Transverse colon (tissue), 4 donors: ENCODE measurements around the gene IGSF21. TPM values are rescaled to one million over a fixed set of nuclear protein-coding genes. Genes with fewer than 3 reads are reported as not detected.

Experiments used
- DNase-seq: peaks from one replicate; pipeline ENCODE4 v3.0.0-alpha.2; 2019
- H3K27ac ChIP-seq, 4 donors: fragments of 200-600 bp; sonication (generic); 2 replicates each; pipeline ENCODE4 v1.5.1; 2016 to 2018; ENCODE audit warnings: inconsistent platforms in 4 of 4
- H3K27me3 ChIP-seq: fragments of 200-600 bp; sonication (generic); 2 replicates; pipeline ENCODE4 v1.5.1; 2017; ENCODE audit warnings: inconsistent platforms
- H3K36me3 ChIP-seq, 4 donors: fragments of 200-600 bp; sonication (generic); 2 replicates each; pipeline ENCODE4 v1.5.1; 2017 to 2019; ENCODE audit warnings: inconsistent platforms in 4 of 4
- H3K4me1 ChIP-seq, 4 donors: fragments of 200-600 bp; sonication (generic); 2 replicates each; pipeline ENCODE4 v1.5.1; 2017 to 2020; ENCODE audit warnings: inconsistent platforms in 4 of 4
- H3K4me3 ChIP-seq, 4 donors: fragments of 200-600 bp; sonication (generic); 1 replicate in 1 of 4; 2 replicates in 3 of 4; pipeline versions ENCODE4 v1.5.1 to v1.6.1; 2017 to 2019; ENCODE audit warnings: inconsistent platforms in 4 of 4
- H3K9me3 ChIP-seq, 2 donors: fragments of 200-600 bp; sonication (generic); 2 replicates each; pipeline ENCODE4 v1.5.1; 2017 to 2019; ENCODE audit warnings: inconsistent platforms in 2 of 2
- EP300 ChIP-seq: sonication (generic); formaldehyde crosslinking; IDR thresholded peaks from one replicate; pipeline ENCODE4 v1.6.1; 2017; ENCODE audit warnings: antibody characterized with exemption, low read depth
- POLR2A ChIP-seq: fragments of 450-650 bp; IDR thresholded peaks from one replicate; pipeline ENCODE4 v1.6.1; 2016; ENCODE audit warnings: antibody characterized with exemption, mild to moderate bottlenecking, moderate library complexity
- POLR2AphosphoS5 ChIP-seq, 3 donors: sonication (generic); formaldehyde crosslinking; IDR thresholded peaks; one replicate each; pipeline ENCODE4 v1.6.1; 2016; ENCODE audit warnings: antibody characterized with exemption in 3 of 3
- WGBS, 2 donors: methylation state at CpG; one replicate each; pipeline ENCODE4 v1.1.5; 2018; ENCODE audit warnings: low coverage in 1 of 2; 5-methylcytosine and 5-hydroxymethylcytosine counted together
- in situ Hi-C, 4 donors: fragments of 200-750 bp; cut with MboI; loops; one replicate each; pipeline versions ENCODE4 v1.15.0 to v1.15.1; 2017; ENCODE audit warnings: low sequenced_read_pairs in 3 of 4, low pct_ligation_motif_present in 1 of 4, low pct_unique_long_range_greater_than_20kb in 1 of 4
- intact Hi-C: fragments of 100-400 bp; cut with DNase I; formaldehyde crosslinking; loops from one replicate; pipeline ENCODE4 v1.15.1; 2023; ENCODE audit warnings: low total_unique reads
- total RNA-seq, 4 donors: library from RNA; depleted of rRNA; stranded (reverse); fragments of >200 nt; gene quantifications; one replicate each; pipeline ENCODE4 v1.1.0, GENCODE V29; 2016
- TF ChIP-seq, protein P1 (sequence below), 5 experiments: fragments of 200-600 bp in 3 of 5; fragments of 450-650 bp in 2 of 5; sonication (generic) in 3 of 5; IDR thresholded peaks; 1 replicate in 2 of 5; 2 replicates in 3 of 5; pipeline ENCODE4 v1.5.1; 2016 to 2017; ENCODE audit warnings: antibody characterized with exemption in 5 of 5, inconsistent platforms in 3 of 5, mild to moderate bottlenecking in 2 of 5, moderate library complexity in 1 of 5

The IGSF21 gene
- total RNA-seq, 4 donors from 2014 or later, result 1.1 to 6.8 (median 1.6) TPM; not detected in 1

DNA sequence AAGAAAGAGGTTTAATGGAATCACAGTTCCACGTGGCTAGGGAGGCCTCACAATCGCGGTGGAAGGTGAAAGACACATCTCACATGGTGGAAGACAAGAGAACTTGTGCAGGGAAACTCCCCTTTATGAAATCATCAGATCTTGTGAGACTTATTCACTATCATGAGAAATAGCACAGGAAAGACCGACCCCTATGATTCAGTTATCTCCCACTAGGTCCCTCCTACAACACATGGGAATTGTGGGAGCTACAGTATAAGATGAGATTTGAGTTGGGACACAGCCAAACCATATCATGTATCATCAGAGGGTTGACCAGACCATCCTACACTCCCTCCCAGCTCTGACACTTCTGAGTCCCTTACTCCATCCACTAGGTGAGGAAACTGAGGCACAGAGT is 229.2 kb downstream of the IGSF21 start:
- Histone ChIP-seq H3K4me3 (no peak overlapping the region), H3K27me3 (peaks cover 14% of the 10 kb centered on the region), H3K27ac (no peak overlapping the region), H3K9me3 (no peaks in the 10 kb centered on the region), H3K36me3 (no peaks in the 10 kb centered on the region), H3K4me1 (no peaks in the 10 kb centered on the region)
- intact Hi-C loops (no loop called here), in situ Hi-C loops (no loop called here)
- 82 to 91% methylated on average over 4 of the region's 4 CpGs for WGBS, 2 donors
- TF ChIP-seq POLR2AphosphoS5 (IDR thresholded peaks at IDR 0.05), result no peak
- TF ChIP-seq EP300, result no peak
- TF ChIP-seq, protein P1, sequence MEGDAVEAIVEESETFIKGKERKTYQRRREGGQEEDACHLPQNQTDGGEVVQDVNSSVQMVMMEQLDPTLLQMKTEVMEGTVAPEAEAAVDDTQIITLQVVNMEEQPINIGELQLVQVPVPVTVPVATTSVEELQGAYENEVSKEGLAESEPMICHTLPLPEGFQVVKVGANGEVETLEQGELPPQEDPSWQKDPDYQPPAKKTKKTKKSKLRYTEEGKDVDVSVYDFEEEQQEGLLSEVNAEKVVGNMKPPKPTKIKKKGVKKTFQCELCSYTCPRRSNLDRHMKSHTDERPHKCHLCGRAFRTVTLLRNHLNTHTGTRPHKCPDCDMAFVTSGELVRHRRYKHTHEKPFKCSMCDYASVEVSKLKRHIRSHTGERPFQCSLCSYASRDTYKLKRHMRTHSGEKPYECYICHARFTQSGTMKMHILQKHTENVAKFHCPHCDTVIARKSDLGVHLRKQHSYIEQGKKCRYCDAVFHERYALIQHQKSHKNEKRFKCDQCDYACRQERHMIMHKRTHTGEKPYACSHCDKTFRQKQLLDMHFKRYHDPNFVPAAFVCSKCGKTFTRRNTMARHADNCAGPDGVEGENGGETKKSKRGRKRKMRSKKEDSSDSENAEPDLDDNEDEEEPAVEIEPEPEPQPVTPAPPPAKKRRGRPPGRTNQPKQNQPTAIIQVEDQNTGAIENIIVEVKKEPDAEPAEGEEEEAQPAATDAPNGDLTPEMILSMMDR (IDR thresholded peaks at IDR 0.05), result no peak
- TF ChIP-seq POLR2A, result no peak
- no peak for DNase-seq

DNA sequence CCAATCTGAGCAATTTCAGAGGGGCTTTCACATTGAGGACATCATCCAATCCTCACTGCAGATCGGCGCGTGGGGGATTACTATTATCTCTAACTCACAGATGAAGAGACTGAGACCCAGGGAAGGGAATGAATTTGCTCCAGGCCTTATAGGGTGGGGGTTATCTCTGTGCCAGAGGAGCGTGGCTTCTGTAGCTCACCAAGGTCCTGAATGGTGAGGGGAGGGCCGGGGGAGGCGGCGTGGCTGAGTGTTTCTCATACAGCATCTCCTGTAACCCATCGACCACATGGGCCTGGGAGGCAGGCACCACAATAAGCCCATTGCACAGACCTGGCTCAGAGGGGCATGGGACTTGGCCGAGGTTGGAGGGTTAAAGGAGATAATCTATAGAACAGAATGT is 230.2 kb downstream of the IGSF21 start:
- Histone ChIP-seq H3K27ac (no peak overlapping the region), H3K27me3 (peaks cover 11% of the 10 kb centered on the region), H3K36me3 (no peaks in the 10 kb centered on the region), H3K9me3 (no peaks in the 10 kb centered on the region), H3K4me1 (no peaks in the 10 kb centered on the region), H3K4me3 (no peak overlapping the region)
- DNase-seq, result no peak
- 76% methylated on average over 9 of the region's 9 CpGs; no CpG with 5 or more reads in 1 of the 2 donors for WGBS, 2 donors
- in situ Hi-C loops, result no loop called here
- TF ChIP-seq POLR2A (no peak), POLR2AphosphoS5 (IDR thresholded peaks at IDR 0.05) (no peak), EP300 (no peak)
- TF ChIP-seq, protein P1 (IDR thresholded peaks at IDR 0.05), result no peak
- intact Hi-C loops, result no loop called here

DNA sequence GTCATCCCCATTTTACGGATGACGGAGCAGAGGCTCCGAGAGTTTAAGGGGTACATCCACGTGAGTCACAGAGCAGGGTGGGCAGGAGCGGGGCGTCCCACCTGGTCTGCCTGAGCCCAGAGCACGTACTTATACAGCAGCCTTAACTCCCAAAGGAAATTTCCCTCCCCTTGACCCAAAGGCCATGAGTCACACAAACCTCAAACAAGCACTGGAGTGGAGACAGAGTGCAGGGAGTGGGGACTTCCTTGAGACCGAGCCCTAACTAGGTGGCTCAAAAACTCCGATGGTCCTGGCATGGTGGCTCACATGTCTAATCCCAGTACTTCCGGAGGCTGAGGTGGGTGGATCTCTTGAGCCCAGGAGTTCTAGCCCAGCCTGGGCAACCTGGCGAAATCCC is 231.6 kb downstream of the IGSF21 start:
- in situ Hi-C loops, result no loop called here
- no peak for DNase-seq
- H3K4me1 ChIP-seq, result no peaks in the 10 kb centered on the region
- H3K4me3 ChIP-seq, result no peak overlapping the region
- peaks cover 8% of the 10 kb centered on the region for H3K27me3 ChIP-seq
- no peak overlapping the region for H3K27ac ChIP-seq
- no peaks in the 10 kb centered on the region for H3K36me3 ChIP-seq
- no peaks in the 10 kb centered on the region for H3K9me3 ChIP-seq
- WGBS, 2 donors, result 79% methylated on average over 11 of the region's 11 CpGs; no CpG with 5 or more reads in 1 of the 2 donors
- TF ChIP-seq POLR2AphosphoS5 (IDR thresholded peaks at IDR 0.05), result no peak
- TF ChIP-seq EP300, result no peak
- TF ChIP-seq POLR2A, result no peak
- TF ChIP-seq, protein P1 (IDR thresholded peaks at IDR 0.05), result no peak
- intact Hi-C loops, result no loop called here

DNA sequence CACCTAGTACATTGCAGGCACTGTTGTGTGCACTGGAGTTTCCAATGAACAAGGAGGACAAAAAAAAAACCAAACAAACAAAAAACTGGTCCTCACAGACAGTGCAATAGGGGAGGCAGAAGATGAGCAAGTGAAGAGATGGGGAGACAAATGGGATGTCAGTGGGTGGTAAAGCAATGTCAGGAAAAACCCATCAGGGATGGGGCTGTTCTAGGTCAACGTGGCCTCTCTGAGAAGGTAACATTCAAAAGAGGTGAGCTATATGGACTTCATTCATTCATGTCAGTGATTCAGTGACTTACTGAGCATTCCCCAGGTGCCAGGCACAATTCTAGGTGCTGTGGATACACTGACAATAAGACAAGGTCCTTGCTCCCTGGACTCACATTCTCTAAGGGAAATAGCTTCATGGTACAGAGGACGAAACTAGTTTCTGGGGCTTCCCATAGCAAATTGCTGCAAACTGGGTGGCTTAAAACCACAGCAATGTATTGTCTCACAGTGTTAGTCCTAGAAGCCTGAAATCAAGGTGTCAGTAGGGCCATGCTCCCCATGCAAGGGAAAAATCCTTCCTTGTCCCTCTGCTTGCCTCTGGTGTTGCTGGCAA is 232.7 kb downstream of the IGSF21 start:
- 40 to 44% methylated on average over 1 to 2 of the region's 2 CpGs for WGBS, 2 donors
- in situ Hi-C loops, result no loop called here
- DNase-seq, result no peak
- no peak for TF ChIP-seq POLR2AphosphoS5 (IDR thresholded peaks at IDR 0.05)
- Histone ChIP-seq H3K9me3 (no peaks in the 10 kb centered on the region), H3K27ac (no peak overlapping the region), H3K36me3 (no peaks in the 10 kb centered on the region), H3K27me3 (peaks cover 8% of the 10 kb centered on the region), H3K4me3 (no peak overlapping the region), H3K4me1 (no peaks in the 10 kb centered on the region)
- intact Hi-C loops, result no loop called here

DNA sequence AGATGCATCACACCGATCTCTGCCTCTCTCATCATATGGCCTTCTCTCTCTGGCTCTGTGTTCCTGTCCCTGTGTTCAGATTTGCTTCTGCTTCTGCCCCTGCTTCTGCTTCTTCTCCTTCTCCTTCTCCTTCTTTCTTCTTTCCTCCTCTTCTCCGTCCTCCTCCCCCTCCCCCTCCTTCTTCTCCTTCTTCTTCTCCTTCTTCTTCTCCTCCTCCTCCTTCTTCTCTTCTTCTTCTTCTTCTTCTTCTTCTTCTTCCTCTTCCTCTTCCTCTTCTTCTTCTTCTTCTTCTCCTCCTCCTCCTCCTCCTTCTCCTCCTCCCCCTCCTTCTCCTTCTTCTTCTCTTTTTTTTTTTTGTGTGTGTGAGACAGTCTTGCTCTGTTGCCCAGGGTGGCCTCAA is 233.2 kb downstream of the IGSF21 start:
- Histone ChIP-seq H3K4me3 (no peak overlapping the region), H3K36me3 (no peaks in the 10 kb centered on the region), H3K27me3 (peaks cover 8% of the 10 kb centered on the region), H3K27ac (no peak overlapping the region), H3K9me3 (no peaks in the 10 kb centered on the region), H3K4me1 (no peaks in the 10 kb centered on the region)
- DNase-seq, result no peak
- TF ChIP-seq, protein P1 (IDR thresholded peaks at IDR 0.05), result no peak
- TF ChIP-seq EP300 (no peak), POLR2A (no peak), POLR2AphosphoS5 (IDR thresholded peaks at IDR 0.05) (no peak)
- in situ Hi-C loops (no loop called here), intact Hi-C loops (no loop called here)
- WGBS, 2 donors, result 64 to 80% methylated on average over 2 of the region's 2 CpGs
